ENCODE results near the gene OLIG2.

DNA sequence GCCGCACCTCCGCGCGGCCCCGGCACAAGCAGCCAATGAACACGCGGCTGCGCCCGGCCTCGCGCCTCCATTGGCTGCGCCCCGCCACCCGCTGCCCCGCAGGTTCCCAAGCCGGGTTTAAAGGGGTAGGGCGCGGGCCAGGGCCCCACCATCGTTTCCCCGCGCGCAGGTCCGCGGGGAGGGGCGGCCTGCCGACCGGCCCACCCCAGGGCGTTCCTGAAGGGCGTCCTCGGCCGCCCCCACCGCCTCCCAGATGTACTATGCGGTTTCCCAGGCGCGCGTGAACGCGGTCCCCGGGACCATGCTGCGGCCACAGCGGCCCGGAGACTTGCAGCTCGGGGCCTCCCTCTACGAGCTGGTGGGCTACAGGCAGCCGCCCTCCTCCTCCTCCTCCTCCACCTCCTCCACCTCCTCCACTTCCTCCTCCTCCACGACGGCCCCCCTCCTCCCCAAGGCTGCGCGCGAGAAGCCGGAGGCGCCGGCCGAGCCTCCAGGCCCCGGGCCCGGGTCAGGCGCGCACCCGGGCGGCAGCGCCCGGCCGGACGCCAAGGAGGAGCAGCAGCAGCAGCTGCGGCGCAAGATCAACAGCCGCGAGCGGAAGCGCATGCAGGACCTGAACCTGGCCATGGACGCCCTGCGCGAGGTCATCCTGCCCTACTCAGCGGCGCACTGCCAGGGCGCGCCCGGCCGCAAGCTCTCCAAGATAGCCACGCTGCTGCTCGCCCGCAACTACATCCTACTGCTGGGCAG, 44.4 kb downstream of the OLIG2 start, which contains the start of gene OLIG1:
- TF ChIP-seq, protein P1, sequence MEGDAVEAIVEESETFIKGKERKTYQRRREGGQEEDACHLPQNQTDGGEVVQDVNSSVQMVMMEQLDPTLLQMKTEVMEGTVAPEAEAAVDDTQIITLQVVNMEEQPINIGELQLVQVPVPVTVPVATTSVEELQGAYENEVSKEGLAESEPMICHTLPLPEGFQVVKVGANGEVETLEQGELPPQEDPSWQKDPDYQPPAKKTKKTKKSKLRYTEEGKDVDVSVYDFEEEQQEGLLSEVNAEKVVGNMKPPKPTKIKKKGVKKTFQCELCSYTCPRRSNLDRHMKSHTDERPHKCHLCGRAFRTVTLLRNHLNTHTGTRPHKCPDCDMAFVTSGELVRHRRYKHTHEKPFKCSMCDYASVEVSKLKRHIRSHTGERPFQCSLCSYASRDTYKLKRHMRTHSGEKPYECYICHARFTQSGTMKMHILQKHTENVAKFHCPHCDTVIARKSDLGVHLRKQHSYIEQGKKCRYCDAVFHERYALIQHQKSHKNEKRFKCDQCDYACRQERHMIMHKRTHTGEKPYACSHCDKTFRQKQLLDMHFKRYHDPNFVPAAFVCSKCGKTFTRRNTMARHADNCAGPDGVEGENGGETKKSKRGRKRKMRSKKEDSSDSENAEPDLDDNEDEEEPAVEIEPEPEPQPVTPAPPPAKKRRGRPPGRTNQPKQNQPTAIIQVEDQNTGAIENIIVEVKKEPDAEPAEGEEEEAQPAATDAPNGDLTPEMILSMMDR (IDR thresholded peaks at IDR 0.05): no peak
- TF ChIP-seq POLR2AphosphoS5 (IDR thresholded peaks at IDR 0.05) (no peak), POLR2A (IDR thresholded peaks at IDR 0.05; ENCODE audit: low read depth) (no peak), EP300 (IDR thresholded peaks at IDR 0.05) (no peak)
